Effector CD8-positive, alpha-beta T cell (primary cell): ENCODE measurements around the gene ETV7.

ENCODE experiments used
- DNase-seq: peaks from one replicate; lab custom pipeline; 2025; lab: John Stamatoyannopoulos, UW

Gene ETV7

DNA sequence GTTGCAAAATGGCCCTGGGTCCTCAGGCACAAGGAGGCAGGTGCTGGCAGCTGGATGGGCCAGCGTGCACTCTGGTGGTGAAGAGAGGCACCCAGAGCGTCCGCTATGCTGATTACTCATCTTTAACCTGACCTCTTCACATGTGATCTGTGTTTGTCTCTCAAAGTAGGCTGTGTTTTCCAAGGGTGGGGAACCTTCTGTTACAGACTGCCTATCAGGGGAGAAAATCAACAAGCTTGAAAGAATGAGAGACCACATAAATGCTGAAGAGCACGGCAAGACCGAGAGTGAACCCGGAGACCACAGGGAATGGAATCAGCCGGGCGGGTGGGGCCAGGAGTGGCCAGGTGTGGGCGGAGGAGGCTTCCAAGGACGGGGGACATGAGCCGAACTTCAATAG lies 67.0 kb downstream of the ETV7 start:
- no peak for DNase-seq

GRCh38 chr6:36319821-36320220 lies 67.6 kb downstream of the ETV7 start:
- no peak for DNase-seq

DNA sequence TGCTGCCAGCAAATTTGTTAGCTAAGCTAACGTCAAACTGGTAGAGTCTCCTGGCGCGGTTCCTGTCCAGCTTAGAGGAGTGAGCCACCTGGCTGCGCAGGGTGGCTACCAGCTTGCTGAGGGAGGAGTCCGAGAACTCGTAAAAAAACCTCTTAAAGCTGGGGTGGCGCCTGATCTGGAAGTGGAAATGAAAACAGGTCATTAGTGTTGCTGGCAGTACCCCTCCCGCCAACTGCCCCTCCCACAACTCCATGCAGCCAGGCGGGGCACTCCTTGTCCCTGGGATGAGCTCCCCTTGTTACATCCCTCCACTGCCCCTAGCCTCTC lies 68.1 kb downstream of the ETV7 start:
- no peak for DNase-seq

GRCh38 chr6:36318690-36319435 lies 68.6 kb downstream of the ETV7 start:
- no peak for DNase-seq

DNA sequence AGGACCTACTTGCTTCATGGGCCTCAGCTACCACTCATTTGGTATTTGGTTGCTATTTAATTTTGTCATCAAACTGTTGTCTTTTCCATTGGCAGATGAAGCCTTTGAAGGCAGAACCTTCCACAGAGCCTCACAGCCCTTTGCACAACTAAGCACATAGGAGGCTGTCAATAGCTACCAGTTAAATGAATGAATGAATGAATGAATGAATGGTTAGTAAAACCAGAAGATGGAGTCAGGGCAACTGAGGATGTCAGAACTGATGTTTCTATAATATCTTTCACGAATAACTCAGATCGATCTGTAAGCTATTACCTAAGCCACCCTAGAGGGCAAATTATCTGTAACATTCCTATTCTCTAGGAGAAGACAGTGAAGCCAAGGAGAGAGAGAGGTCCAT lies 69.8 kb downstream of the ETV7 start:
- no peak for DNase-seq
